Hypothalamus (tissue), 51 donors: ENCODE measurements around the gene TBC1D8.

Experiments used
- DNase-seq, 51 donors: peaks; one replicate each; lab custom pipeline; 2025; lab: John Stamatoyannopoulos, UW

The TBC1D8 gene

GRCh38 chr2:101004620-101005325 is 146.4 kb downstream of the TBC1D8 start:
- no peak for DNase-seq

DNA sequence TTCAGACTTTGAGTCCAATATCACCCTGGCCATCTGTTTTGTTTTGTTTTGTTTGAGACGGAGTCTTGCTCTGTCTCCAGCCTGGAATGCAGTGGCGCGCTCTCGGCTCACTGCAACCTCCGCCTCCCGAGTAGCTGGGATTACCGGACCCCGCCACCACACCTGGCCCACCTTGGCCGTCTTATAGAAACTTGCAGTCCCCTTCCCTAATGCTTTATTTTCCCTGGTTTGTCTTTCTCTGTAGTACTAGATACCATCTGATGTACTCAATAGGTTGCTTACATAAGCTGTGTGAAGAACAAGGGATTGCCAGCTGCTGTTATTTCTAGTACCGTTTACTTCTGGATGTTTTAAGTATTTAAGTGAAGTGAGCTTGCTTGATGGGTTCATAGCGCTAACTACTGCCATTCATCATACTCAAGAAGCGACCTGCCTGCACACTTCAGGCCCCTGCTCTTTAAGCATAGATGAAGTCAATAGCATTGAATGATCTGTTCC is 147.9 kb downstream of the TBC1D8 start:
- peak in 1 of 51 donors; percentile 6 for DNase-seq

GRCh38 chr2:101002562-101003277 is 148.5 kb downstream of the TBC1D8 start:
- peak in 1 of 51 donors; percentile 48 for DNase-seq

GRCh38 chr2:101001691-101002561 is 149.3 kb downstream of the TBC1D8 start, which contains the start of gene RPL31:
TSS of gene RPL31 (plus strand) at chr2:101002289. CDS start at chr2:101002702, 413 bp downstream.
- peak; percentile 74 to 98 (median 93) for DNase-seq

DNA sequence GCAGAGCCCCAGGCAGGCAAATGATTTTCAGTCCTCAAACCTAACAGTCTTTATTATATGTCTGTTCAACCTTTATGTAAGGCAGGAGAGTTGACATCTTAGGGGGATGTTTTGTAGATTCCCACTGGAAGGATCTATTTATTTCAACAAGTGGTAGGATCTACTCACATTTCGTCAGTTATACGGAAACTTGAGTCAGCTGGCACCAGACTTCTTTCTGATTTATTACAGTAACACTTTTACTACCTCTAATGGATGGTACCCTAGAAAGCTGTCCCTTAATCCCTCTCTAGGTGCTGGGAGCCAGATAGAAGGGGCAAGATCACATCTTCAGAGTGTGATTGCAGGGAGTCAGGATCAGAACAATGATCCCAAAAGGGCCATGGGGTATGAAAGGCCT is 151.2 kb downstream of the TBC1D8 start:
- no peak for DNase-seq

GRCh38 chr2:100998235-100998573 is 153.0 kb downstream of the TBC1D8 start:
- no peak for DNase-seq

DNA sequence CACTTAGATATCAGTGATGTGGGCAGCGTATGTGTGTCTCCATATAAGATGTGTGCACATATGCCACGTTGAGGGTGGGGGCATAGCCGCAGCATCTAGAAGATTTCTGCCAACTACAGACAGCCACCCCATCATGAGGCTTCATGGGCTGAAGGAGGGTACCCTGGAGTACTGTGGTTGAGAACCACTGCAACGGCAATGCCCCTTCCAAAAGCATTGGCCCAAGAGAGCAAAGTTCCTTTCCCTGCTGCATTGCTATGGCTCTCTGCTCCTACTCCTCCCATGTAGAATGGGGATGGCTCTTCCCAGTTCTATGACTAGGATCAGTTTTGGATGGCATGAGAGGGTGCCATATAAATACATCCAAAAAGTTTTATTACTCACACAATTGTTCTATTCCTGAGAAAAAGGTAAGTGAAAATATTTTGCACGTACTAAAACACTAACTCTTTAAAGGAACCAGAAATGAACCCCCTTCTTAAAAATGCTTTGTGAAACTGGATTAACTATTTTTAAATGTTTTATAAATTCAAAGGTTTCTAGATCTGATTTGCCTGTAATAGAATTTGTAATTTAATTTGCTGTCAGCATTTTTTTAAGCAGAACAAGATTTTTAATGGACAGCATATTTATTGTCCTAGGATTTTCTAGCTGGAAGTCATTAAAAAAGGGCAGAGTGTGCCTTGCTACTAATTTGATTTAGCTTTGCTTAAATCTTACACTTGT is 153.5 kb downstream of the TBC1D8 start:
- no peak for DNase-seq

- DNase-seq, result no peak
Measured at GRCh38 chr2:100995309-100996075, 155.7 kb downstream of the TBC1D8 start.

- no peak for DNase-seq
Measured at GRCh38 chr2:100993294-100993693, 157.9 kb downstream of the TBC1D8 start.

- DNase-seq, result no peak
Measured at GRCh38 chr2:100992262-100992661, 158.9 kb downstream of the TBC1D8 start.

- no peak for DNase-seq
Measured at GRCh38 chr2:100991404-100991773, 159.8 kb downstream of the TBC1D8 start.

- no peak for DNase-seq
Measured at GRCh38 chr2:100990650-100991403, 160.4 kb downstream of the TBC1D8 start.

- DNase-seq, result no peak
Measured at GRCh38 chr2:100990166-100990565, 161.0 kb downstream of the TBC1D8 start.

DNA sequence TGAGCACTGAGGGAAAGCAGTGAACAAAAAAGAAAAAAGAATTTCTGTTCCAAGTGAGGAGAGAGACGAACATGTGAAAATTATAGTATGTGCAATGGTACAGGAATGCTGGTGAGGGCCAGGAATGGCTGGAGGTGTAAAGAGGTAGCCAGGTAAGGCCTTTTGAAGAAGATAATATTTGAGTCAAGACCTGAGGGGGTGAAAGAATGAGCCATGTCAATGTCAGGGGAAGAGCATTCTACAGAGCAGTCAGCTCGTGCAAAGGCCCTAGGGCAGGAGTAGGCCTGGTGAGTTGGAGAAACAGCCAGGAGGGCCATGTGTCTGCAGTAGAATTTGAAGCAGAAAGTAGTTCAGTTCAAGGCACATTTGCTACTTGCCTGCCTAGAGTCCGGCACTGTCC is 161.5 kb downstream of the TBC1D8 start:
- no peak for DNase-seq

- no peak for DNase-seq
Measured at GRCh38 chr2:100988630-100989417, 162.4 kb downstream of the TBC1D8 start.

- no peak for DNase-seq
Measured at GRCh38 chr2:100987974-100988373, 163.2 kb downstream of the TBC1D8 start.

DNA sequence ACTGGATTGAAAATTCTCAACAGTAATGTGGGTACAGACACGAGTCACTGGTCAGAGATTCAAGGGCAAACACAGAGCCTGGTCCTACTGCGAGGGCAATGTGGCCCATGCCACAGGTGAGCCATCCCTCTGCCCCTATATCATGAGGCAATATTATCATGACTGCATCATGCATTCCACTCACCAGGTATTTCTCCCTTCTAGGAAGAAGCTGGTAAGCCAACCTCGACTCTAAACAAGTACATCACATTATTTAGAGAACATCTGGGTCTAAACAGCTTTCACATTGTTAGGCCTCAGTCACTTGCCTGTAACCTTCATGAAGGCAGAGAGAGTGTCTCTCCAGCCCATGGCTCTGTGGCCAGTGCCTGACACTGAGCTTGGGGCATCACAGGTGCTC is 163.6 kb downstream of the TBC1D8 start:
- no peak for DNase-seq

DNA sequence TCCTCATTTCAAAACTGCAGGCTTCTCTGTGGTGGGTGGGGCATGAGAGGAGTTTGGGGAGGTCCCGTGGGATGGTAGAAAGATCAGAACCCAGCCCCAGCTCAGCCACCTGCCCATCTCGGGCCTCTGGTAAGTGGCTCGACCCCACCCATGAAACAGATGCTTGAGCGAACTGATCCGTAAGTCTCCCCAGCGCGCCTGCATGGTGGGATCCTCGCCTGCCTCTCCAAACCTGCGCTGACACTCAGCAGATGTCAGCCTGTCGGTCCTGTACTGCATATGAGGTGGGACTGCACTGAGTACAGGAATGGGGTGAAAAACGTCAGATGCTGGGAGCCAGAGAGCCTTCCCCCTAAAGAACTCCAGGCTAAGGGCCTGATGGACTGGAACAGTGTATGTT is 165.0 kb downstream of the TBC1D8 start:
- no peak for DNase-seq
